NCI-H526 treated with DMSO at 0.1 percent for 48 hours (cell line): ENCODE data around the gene FERD3L.

ENCODE experiments used
- DNase-seq: peaks from one replicate; lab custom pipeline; 2025; lab: John Stamatoyannopoulos, UW

FERD3L gene

GRCh38 chr7:19117091-19117869 is 27.9 kb downstream of the FERD3L start, which contains the start of gene TWIST1:
Gene TWIST1 (minus strand): TSS chr7:19117636. CDS start chr7:19117321, 315 bp downstream.
- DNase-seq, result no peak

GRCh38 chr7:19116121-19117090 is 28.8 kb downstream of the FERD3L start:
- DNase-seq, result no peak

- DNase-seq, result no peak
Measured at GRCh38 chr7:19114551-19114855, 30.7 kb downstream of the FERD3L start.

GRCh38 chr7:19113855-19114550 is 31.2 kb downstream of the FERD3L start:
- DNase-seq, result no peak

- DNase-seq, result no peak
Measured at GRCh38 chr7:19113002-19113350, 32.2 kb downstream of the FERD3L start.

GRCh38 chr7:19112274-19113001 is 32.8 kb downstream of the FERD3L start:
- DNase-seq, result no peak

- no peak for DNase-seq
Measured at GRCh38 chr7:19111474-19112273, 33.5 kb downstream of the FERD3L start.

- no peak for DNase-seq
Measured at GRCh38 chr7:19110776-19111175, 34.4 kb downstream of the FERD3L start.

GRCh38 chr7:19110026-19110730 is 35.0 kb downstream of the FERD3L start:
- DNase-seq, result no peak

GRCh38 chr7:19109000-19109946 is 35.9 kb downstream of the FERD3L start:
- DNase-seq, result no peak

- no peak for DNase-seq
Measured at GRCh38 chr7:19107356-19108146, 37.7 kb downstream of the FERD3L start.

- no peak for DNase-seq
Measured at GRCh38 chr7:19107081-19107355, 38.2 kb downstream of the FERD3L start.

- DNase-seq, result no peak
Measured at GRCh38 chr7:19106241-19107080, 38.8 kb downstream of the FERD3L start.

GRCh38 chr7:19105546-19105945 is 39.7 kb downstream of the FERD3L start:
- no peak for DNase-seq

GRCh38 chr7:19104811-19105210 is 40.4 kb downstream of the FERD3L start:
- no peak for DNase-seq

GRCh38 chr7:19102884-19103283 is 42.3 kb downstream of the FERD3L start:
- DNase-seq, result no peak

GRCh38 chr7:19101909-19102308 is 43.3 kb downstream of the FERD3L start:
- no peak for DNase-seq

- no peak for DNase-seq
Measured at GRCh38 chr7:19101472-19101871, 43.7 kb downstream of the FERD3L start.
